Measurements from ENCODE around the gene RRP8.

RRP8 gene

DNA sequence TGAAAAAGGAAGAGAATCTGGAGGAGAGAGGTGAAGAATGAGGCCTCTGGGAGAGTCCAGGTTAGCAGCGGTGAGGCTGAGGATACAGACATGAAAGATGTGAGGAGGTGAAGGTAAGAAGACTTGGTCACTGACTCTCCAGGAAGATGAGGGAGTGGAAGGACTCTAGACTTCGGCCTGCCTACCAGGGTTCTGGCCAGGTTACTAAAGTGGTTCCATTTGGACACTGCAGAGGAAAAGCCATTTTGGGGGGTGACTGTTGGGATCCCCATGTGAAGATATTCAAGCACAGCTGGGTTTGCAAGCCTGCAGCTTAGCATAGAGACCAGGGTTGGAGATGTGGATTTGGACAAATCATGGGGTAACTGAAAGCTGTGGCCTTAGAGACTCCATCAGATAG is 44.4 kb upstream of the RRP8 start:
- TF ChIP-seq, protein P1, sequence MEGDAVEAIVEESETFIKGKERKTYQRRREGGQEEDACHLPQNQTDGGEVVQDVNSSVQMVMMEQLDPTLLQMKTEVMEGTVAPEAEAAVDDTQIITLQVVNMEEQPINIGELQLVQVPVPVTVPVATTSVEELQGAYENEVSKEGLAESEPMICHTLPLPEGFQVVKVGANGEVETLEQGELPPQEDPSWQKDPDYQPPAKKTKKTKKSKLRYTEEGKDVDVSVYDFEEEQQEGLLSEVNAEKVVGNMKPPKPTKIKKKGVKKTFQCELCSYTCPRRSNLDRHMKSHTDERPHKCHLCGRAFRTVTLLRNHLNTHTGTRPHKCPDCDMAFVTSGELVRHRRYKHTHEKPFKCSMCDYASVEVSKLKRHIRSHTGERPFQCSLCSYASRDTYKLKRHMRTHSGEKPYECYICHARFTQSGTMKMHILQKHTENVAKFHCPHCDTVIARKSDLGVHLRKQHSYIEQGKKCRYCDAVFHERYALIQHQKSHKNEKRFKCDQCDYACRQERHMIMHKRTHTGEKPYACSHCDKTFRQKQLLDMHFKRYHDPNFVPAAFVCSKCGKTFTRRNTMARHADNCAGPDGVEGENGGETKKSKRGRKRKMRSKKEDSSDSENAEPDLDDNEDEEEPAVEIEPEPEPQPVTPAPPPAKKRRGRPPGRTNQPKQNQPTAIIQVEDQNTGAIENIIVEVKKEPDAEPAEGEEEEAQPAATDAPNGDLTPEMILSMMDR (IDR thresholded peaks at IDR 0.05; ENCODE audit: low read depth, low read length), result no peak
- H3K4me3 ChIP-seq (replicated peaks in 1 of 2; ENCODE audit: low read depth in 2 of 2, low read length in 2 of 2), result no peak overlapping the region
- no peak for DNase-seq (ENCODE audit: low read depth in 2 of 2)

DNA sequence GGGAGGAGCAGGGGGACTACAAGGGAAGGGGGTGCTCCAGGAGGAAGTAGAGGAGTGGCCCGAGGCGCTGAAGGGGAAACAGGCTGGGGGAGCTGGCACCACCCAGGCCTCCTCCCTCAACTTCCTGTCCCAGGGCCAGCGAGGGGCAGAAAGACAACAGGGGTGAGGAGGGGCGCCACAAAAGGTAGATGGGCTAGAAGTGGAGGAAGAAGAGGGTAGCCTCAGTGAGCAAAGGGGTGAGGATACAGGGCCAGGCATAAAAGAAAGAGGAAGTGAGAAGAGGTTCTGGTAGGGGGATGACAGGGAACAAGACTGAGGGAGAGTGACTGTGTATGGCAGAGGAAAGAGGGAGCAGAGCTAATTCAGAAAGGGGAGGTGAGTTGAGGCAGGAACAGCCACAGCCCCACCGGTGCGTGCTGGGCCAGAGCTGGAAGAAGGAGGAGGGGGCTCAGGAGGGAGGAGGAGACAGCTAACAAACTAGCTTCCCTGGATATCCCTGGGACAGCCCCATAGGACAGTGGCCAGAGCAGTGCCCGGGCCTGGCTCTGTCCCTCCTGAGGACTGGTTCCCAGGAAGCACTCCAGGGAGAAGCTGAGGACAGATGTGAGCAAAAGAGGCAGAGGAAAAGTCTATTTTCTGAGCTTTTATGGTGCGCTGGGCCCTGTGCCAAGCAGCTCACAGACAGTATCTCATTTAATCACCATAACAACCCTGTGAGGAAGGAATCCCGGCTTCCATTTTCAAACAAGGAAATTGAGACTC is 43.7 kb upstream of the RRP8 start:
- TF ChIP-seq, protein P1 (IDR thresholded peaks at IDR 0.05; ENCODE audit: low read depth, low read length), result no peak
- no peak overlapping the region for H3K4me3 ChIP-seq (replicated peaks in 1 of 2; ENCODE audit: low read depth in 2 of 2, low read length in 2 of 2)
- peak; percentile 48 to 52 for DNase-seq (ENCODE audit: low read depth in 2 of 2)

DNA sequence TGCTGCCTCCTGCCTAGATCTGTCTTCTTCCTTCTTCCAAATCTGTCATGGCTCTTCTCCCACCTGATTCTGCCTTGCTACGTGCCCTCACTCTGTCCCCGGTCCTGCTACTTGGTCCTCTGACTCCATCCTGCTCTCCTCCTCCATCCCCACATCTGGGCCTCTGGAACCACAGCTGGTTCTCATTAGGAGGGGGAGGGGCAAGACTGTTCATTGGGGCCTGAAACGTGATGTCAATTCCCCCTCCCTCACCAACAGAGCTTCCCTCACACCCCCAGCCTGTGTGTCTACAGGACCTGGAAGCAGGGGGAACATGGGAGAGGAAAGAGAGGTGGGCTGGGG is 43.1 kb upstream of the RRP8 start:
- no peak overlapping the region for H3K4me3 ChIP-seq (replicated peaks in 1 of 2; ENCODE audit: low read depth in 2 of 2, low read length in 2 of 2)
- TF ChIP-seq, protein P1 (IDR thresholded peaks at IDR 0.05; ENCODE audit: low read depth, low read length), result no peak
- DNase-seq (ENCODE audit: low read depth in 2 of 2), result peak; percentile 54

DNA sequence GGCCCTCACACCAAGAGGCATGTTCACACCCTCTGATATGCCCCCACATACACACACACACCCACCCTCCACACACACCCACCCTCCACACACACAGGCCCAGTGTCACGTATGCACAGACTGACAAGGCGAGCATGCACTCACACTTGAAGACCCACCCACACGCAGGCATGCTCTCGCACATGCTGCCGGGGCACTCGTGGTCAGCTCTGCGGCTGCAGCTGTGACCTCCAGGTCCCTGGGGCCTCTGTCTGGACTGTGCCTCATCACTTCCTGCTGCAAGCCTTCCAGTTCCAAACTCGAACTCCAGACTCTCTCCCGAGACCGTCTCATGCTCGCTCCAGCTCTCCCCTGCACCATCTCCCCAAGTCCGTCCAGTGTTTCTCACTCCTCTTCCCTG is 42.7 kb upstream of the RRP8 start:
- TF ChIP-seq, protein P1 (IDR thresholded peaks at IDR 0.05; ENCODE audit: low read depth, low read length), result no peak
- H3K4me3 ChIP-seq (replicated peaks in 1 of 2; ENCODE audit: low read depth in 2 of 2, low read length in 2 of 2), result no peak overlapping the region
- DNase-seq (ENCODE audit: low read depth in 2 of 2), result peak; percentile 65 to 88

DNA sequence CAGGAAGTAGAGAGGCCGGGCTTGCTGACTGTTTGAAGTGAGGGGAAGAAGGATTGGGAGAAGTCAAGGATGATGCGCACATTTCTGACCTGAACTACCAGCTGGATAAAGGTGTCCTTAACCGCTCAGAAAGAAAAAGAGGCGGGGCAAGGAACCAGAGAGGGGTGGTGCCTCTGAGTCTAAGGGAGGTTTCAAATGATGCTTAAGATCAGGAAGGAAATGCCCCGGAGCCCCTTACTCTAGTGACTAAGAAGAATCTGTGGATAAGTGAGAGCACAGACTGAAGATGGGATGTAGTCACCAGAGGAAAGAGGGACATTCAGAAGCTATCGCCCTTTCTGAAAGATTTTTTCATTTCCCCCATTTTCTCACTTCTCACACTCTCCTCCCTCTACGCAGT is 39.5 kb upstream of the RRP8 start:
- no peak for DNase-seq (ENCODE audit: low read depth in 2 of 2)
- TF ChIP-seq, protein P1 (IDR thresholded peaks at IDR 0.05; ENCODE audit: low read depth, low read length), result no peak
- no peak overlapping the region for H3K4me3 ChIP-seq (replicated peaks in 1 of 2; ENCODE audit: low read depth in 2 of 2, low read length in 2 of 2)

DNA sequence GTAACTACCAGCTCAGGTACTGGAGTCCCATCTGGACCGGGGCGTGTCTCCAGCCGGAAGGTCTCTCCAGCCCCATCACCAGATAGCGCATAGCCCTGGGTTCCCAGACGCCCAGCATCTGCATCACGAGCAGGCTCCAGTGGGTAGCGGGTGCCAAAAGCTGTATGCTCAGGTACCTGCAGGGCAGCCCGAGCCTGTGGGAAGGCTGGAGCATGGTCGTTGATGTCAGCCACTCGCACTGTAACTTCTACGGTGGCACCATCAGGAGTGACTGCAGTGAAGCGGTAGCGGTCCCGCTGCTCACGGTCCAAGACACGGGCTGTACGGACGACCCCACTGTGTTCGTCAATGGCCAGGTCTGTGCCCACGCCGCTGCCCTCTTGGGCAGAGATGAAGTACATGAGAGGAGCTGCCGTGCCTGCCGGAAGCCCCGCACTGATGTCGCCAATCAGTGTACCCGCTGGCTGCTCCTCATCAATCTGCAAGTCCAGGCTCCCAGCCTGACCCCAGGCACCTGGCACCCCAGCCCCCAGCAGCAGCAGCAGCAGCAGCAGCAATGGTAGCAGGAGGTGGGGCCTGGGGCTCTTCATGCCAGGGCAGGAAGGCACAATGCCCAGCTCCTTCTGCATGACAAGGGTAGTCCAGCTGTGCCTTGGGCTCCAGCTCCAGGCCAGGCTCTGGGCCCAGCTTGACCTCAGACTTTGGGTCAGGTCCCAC is 37.7 kb upstream of the RRP8 start:
- no peak overlapping the region for H3K4me3 ChIP-seq (replicated peaks in 1 of 2; ENCODE audit: low read depth in 2 of 2, low read length in 2 of 2)
- DNase-seq (ENCODE audit: low read depth in 2 of 2), result no peak
- TF ChIP-seq, protein P1 (IDR thresholded peaks at IDR 0.05; ENCODE audit: low read depth, low read length), result no peak

Data from cardiac fibroblast (primary cell).